Measurements from ENCODE around the gene KIT. TPM values are rescaled to one million over a fixed set of nuclear protein-coding genes. Genes with fewer than 3 reads are reported as not detected.

The KIT gene
- total RNA-seq (2022; extraction: Qiagen RNA extraction): 0.01 to 0.02 TPM in 2 of 5 replicates, not detected in the others

GRCh38 chr4:54657551-54658251 is at the start of gene KIT:
Gene KIT, plus strand, starts transcription at chr4:54657957. Its CDS starts 58 bp downstream, at chr4:54658015.

